GM21825 (cell line): ENCODE measurements around the gene EID2.

ENCODE experiments used
- ATAC-seq: cut with Tn5 transposase; IDR thresholded peaks from one replicate; pipeline ENCODE4 v1.9.1; 2021; ENCODE audit warnings: mild to moderate bottlenecking, moderate library complexity; ENCODE audit not compliant: unreplicated experiment

EID2 gene

DNA sequence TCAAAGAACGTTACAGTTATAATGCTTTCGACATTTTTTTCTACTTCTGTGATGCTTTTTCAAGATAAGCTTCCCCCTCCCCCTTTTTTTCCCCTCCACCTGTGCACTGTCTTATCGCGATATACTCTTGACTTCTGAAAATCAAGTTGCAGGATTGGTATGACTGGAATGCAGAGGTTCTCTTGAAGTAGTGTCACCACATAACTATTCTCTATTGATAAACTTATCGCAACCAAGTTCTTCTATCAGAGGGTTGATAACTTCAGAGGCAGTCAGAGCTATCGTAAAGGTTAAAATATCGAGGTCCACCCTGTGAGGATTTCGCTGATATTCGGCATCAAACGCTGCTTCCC is 820 bp downstream of the EID2 start:
- no peak for ATAC-seq

DNA sequence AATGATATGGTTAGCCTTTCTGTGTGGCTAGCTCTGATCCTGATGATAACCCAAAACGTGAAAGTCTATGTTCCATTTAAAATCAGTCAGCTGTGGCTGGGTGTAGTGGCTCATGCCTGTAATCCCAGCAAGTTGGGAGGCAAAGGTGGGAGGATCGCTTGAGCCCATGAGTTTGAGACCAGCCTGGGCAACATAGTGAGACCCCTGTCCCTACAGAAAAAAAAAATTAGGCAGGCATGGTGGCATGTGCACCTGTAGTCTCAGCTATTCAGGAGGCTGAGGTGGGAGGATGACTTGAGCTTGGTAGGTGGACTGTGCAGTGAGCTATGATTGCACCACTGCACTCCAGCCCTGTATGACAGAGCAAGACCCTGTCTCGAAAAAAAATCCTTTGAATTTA is 6.2 kb downstream of the EID2 start:
- ATAC-seq: no peak

DNA sequence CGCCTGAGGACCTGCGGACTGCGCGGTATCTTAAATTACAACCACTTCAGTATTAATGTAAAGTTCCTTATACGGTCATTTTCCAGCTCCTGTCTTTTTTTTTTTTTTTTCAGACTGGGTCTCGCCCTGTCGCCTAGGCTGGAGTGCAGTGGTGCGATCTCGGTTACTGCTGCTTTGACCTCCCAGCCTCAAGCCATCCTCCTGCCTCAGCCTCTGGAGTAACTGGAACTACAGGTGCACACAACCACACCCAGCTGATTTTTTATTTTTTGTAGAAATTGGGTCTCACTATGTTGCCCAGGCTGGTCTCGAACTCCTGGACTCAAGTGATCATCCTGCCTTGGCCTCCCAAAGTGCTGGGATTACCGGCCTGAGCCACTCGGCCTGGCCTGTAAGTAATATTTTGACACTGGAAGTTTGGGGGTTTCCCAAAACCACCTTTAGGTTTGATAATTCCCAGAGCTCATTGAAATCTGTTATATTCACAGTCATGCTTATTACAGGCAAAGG is 6.9 kb downstream of the EID2 start:
- no peak for ATAC-seq

DNA sequence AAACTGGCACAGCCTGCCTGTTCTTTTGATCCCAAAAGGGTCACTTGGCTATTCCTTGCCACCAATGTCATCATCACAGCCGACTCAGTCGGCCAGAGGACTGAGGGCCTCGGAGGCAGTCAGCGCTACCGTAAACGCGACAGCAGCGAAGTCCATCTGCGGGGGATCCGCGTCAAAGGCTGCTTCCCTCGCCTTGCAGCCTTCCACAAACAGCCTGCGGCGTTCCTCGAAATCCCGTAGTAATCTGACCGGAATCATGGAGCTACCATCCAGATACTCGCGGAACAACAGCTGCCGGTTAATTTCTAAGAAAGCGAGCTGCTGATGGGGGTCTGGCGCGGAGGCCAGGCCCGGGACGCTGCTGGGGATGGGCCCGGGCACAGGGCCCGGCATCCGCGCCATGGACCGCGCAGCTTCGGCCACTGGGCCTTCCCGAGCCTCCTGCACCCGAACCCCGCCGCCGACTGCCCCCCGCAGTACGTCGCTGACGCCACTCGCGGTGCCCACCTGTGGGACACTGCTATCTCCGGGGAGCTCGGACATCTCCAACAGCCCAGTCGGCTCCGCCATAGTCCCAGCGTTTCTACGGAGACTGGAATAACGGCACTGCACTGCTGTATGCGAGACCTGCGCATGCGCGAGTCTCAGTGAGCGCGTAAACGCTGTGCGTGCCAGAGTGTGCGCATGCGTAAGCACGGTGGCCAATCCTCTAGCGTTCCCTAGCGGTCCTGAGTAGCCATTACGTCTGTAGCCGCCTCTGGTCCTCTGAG is 7.5 kb downstream of the EID2 start, which contains the start of gene EID2B:
Gene EID2B (minus strand): TSS at position 620 of the 770 bp plus-strand sequence. CDS start 50 bp downstream, at position 570.
- peak; percentile 73 for ATAC-seq

DNA sequence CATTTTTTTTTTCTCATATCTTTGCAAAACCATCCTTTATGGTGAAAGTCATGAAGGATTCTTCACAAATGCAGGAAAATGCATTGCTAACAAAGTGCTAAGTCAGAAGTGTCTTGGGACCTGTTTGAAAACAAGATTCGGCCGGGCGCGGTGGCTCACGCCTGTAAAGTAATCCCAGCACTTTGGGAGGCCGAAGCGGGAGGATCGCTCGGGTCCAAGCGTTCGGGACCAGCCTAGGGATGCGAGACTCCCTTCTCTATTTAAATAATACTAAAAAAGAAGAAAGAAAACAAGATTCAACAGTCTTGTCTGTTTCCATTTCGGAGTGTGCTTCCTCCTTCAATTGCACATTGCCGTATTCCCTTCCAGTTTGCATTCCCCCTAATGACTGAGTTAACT is 8.1 kb downstream of the EID2 start:
- no peak for ATAC-seq

DNA sequence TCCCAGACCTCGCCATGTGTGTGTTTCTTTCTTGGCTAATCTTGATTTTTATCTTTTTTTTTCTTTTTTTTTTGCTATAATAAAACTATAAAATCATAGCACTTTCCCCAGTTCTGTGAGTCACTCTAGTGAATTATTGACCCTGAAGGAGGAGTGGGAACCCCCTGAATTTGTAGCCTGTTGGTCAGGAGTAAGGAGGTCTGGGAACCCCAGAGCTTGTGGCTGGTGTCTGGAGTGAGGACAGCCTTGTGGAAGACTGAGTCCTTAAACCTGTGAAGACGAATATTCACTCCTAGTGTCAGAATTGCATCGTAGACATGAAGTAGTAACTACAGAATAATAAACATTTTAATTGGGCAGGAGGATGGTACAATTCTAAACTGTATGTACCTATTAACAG is 14.8 kb downstream of the EID2 start:
- no peak for ATAC-seq

DNA sequence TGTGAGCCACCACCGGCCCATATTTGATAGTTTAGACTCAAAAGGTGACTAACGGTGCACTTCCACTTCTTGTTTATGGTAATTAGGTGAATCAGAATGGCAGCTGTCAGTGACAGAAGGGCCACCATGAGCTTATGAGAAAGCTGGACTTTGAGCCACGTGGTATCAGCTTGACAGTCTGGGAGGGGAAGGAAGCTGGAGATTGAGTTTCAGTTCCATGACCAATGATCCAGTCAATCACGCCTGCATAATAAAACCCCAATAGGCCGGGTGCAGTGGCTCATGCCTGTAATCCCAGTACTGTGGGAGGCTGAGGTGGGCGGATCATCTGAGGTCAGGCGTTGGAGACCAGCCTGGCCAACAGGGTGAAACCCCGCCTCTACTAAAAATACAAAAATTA is 15.5 kb downstream of the EID2 start:
- no peak for ATAC-seq

DNA sequence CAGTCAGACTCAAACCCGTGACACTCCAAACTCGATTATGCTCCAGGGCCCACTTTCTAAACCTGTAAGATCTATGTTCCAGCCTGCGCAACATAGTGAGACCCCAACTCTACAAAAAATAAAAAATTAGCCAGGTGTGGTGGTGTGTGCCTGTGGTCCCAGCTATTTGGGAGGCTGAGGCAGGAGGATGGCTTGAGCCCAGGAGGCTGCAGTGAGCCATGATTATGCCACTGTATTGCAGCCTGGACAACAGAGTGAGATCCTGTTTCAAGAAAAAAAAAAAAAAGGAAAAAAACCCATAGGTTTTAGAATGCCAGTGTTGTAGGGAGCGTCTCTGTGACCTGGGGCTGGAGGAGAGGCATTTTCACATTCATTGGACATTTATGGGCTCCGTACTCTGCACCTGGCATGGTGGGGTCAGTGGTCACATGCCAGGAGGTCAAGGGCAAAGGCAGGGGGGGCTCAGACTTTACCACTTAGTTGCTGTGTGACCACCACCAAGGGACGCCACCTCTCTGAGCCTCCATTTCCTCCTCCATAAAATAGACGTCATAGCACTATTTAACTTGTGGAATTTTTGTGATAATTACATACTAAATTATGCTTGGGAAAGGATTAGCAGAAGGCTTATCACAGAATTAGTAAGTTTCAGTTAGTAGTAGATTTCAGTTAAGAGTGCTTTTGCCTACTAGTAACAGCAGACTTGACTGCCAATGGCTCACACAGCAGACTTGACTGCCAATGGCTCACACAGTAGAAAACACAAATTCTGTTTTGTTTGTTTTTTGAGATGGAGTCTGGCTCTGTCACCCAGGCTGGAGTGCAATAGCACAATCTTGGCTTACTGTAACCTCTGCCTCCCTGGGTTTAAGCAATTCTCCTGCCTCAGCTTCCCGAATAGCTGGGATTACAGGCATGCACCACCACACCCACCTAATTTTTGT is 19.1 kb downstream of the EID2 start:
- ATAC-seq: no peak

DNA sequence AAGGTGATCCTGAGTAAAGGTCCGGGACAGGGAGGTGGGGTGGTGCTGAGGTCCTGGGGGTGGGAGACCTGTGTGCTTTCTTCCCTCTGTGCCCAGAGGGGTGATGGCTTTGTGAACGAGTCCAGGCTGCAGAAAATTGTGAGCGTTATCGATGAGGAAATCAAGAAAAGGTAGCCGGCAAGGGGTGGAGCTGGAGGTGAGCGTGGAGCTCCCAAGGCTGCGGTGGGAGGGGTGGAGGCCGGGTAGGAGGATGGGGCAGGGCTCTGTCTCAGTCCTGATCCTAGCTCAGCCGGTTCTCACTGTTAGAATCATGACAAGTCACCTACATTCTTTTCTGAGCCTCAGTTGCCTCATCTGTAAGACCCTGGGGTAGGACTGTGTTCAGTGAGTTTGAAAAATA is 21.0 kb downstream of the EID2 start:
- ATAC-seq: no peak

DNA sequence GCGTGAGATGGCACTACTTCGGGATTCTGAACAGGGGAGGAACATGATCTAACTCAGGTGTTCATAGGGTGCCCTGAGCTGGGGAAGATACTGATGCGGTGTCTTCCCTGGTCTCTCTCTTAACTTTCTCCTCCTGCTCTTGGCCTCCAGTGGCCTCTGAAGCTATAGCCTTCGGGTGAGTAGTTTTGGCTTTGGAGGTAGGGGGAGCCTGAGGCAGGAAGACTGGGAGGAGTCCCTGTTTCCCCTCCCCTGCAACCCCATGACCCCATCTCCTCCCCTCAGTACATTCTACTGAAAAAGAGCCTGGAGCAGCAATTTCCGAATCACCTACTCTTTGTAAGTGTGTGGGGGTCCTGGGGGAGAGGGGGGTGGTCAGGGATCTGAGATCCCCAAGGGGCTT is 21.5 kb downstream of the EID2 start:
- no peak for ATAC-seq

DNA sequence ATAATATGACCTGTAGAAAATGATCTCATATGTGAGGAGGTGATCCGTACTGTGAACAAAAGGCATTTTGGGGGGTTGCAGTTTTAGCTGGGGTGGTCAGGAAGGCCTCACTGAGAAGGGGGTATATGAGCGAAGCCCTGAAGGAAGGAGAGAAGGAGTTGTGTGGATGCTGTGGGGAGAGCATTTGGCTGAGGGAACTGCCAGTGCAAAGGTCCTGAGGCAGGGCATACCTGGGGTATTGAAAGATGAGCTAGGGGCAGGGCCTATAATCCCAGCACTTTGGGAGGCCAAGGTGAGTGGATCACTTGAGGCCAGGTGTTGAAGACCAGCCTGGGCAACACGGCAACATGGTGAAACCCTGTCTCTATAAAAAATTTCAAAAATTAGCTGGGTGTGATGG is 22.5 kb downstream of the EID2 start:
- no peak for ATAC-seq

DNA sequence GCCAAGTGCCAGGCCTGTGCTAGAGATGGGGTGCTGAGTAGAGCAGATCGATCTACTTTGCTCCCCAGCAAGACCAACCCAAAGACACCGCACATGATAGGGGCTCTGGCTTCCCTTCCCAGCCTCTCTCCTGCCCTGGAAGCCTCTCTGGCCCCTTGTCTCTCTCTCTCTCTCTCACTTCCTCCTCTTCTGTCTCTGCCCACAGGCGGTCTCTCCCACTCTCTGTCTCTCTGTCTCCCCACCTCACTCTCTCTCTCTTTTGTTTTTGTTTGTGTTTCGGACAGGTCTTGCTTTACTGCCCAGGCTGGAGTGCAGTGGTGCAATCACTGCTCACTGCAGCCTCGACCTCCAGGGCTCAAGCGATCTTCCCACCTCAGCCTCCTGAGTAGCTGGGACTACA is 23.7 kb downstream of the EID2 start:
- no peak for ATAC-seq

DNA sequence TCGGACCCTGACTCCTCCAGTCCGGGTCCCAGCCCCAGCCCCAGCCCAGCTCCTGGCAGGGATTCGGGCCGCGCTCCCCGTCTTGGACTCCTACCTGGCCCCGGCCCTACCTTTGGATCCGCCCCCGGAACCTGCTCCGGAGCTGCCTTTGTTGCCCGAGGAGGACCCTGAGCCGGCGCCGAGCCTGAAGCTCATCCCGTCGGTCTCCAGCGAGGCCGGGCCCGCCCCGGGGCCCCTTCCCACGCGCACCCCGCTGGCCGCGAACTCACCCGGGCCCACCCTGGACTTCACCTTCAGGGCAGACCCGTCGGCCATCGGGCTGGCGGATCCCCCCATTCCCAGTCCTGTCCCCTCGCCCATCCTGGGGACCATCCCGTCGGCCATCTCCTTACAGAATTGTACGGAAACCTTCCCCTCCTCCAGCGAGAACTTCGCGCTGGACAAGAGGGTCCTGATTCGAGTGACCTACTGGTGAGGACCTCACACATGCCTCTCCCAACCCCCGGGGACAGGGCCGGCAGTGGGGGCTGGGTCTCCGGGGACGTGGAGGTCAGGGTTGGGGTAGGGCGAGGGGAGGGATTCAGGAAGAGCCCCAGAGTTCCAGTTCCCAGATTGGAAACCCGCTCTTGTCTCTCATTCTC is 24.3 kb downstream of the EID2 start:
- ATAC-seq: no peak

DNA sequence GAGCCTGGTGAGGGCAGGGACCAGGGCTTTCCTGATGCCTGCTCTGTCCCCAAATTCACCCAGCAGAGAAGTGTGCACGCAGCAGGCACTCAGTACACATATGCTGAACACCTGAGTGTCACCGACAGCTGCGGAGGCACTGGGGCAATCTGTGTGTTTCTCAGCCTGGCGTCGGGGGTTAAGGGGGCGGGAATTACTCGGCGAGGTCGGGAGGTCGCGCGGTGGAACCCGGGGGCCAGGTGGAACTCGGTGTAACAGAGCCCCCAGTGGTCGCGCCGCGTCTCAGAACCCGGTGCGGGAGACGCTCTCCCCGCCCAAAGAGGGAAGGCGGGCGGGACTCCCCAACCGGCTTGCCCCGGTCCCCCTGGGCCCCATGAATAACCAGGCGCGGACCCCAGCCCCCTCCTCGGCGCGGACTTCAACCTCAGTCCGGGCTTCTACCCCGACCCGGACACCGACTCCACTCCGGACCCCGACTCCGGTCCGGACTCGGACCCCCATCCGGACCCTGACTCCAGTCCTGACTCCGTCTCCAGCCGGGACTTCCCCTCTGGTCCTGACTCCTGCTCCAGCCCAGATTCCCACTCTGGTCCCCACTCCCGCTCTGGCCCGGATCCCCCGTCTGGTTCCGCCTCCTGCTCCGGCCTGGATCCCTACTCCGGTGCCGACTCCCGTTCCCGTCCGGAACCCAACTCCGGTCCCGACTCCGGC is 25.0 kb downstream of the EID2 start, which contains the start of gene SELENOV:
Gene SELENOV (plus strand): TSS at position 300 of the 711 bp plus-strand sequence. CDS start 74 bp downstream, at position 374.
- no peak for ATAC-seq

DNA sequence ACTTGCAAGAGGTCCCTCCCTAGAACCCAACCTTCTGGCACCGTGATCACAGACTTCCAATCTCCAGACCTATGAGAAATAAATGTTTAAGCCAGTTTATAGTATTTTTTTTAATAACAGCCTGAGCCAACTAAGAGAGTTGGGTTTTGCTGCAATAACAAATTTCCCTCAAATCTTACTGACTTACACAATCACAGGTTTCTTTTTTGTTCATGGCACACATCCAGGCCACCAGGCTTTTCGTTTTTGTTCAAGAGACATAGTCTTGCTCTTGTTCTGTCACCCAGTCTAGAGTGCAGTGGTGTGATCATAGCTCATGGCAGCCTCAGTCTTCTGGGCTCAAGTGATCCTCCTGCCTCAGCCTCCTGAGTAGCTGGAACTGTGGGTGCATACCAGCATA is 27.0 kb downstream of the EID2 start:
- ATAC-seq: no peak

DNA sequence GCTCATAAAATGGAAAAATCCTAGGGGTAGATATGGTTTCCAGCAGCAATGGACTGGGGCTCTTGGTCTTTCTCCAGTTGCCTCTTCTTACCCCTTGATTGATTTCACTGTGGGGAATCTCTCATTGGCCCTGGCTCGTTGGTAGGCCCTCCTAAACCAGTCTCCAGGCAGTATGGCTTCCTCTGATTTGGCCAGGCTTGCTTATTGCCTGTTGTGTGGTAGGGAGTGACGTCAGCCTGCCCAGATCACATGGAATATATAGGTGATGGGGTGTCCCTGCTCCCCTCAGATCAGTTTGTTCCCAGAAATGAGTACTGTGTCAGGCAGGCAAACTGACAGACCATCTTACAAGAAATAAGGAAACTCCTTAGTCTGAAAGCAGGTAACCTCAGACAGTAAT is 30.7 kb downstream of the EID2 start:
- ATAC-seq: no peak

DNA sequence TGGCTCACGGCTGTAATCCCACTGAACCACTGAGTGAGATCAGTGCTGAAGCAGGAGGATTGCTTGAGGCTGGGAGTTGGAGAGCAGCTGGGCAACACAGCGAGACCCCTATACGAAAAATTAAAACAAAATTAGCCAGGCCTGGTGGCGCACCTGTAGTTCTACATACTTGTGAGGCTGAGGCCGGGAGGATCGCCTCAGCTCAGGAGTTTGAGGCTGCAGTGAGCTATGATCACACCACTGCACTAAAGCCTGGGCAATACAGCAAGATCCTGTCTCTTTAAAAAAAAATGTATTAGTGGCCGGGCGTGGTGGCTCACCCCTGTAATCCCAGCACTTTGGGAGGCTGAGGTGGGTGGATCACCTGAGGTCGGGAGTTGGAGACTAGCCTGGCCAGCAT is 31.3 kb downstream of the EID2 start:
- ATAC-seq: no peak

DNA sequence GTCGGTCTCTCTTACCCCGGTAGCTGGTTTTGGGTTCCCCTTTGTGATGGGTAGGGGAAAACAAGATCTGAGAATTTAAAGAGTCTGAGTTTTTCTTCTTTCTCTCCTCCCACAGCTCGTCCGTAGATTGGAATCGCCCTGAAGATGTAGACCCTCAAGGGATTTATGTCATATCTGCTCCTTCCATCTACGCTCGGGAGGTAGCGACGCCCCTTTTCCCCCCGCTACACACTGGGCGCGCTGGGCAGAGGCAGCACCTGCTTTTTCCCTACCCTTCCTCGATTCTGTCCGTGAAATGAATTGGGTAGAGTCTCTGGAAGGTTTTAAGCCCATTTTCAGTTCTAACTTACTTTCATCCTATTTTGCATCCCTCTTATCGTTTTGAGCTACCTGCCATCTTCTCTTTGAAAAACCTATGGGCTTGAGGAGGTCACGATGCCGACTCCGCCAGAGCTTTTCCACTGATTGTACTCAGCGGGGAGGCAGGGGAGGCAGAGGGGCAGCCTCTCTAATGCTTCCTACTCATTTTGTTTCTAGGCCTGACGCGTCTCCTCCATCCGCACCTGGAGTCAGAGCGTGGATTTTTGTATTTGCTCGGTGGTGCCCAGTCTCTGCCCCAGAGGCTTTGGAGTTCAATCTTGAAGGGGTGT is 32.1 kb downstream of the EID2 start:
- no peak for ATAC-seq

DNA sequence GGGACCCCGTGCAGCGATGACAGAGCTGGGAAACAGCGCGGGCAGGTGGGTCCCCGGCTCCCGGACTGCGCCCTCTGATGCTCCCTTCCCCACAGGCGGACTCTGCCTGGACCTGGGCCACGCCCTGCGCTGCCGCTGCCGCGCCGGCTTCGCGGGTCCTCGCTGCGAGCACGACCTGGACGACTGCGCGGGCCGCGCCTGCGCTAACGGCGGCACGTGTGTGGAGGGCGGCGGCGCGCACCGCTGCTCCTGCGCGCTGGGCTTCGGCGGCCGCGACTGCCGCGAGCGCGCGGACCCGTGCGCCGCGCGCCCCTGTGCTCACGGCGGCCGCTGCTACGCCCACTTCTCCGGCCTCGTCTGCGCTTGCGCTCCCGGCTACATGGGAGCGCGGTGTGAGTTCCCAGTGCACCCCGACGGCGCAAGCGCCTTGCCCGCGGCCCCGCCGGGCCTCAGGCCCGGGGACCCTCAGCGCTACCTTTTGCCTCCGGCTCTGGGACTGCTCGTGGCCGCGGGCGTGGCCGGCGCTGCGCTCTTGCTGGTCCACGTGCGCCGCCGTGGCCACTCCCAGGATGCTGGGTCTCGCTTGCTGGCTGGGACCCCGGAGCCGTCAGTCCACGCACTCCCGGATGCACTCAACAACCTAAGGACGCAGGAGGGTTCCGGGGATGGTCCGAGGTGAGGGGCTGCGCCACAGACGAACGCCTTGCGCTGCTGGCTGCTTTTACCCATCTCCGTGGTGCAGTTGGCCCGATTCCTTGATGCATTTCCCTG is 32.8 kb downstream of the EID2 start:
- no peak for ATAC-seq

DNA sequence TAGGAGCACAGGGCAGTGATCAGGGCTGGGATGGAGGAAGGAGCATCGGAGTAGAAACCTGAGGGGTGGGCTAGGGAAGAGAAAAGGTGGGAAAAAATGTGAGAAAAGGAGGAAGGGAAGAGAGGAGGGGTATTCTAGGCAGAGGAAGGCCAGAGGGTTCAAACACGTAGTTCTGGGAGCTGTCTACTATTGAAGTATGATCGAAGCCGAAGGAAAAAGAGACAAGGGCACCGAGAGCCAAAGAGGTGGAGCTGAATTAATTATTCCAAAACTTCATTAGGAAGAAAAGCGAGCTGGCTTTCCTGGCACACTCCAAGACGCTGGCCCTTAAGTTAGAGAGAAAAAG is 33.4 kb downstream of the EID2 start:
- ATAC-seq: no peak
